Keratinocyte (primary cell): Measurements from ENCODE around the gene SBK2.

Experiments
- CTCF ChIP-seq, 3 experiments: IDR thresholded peaks in 1 of 3; conservative IDR thresholded peaks in 1 of 3; optimal IDR thresholded peaks in 1 of 3; 2 replicates in 2 of 3; 3 replicates in 1 of 3; pipeline versions ENCODE3 to v1.5.1; 2011; ENCODE audit warnings: low read length in 3 of 3, mild to moderate bottlenecking in 3 of 3, moderate library complexity in 2 of 3, control low read depth in 1 of 3, inconsistent platforms in 1 of 3; ENCODE audit not compliant: insufficient read depth in 2 of 3; ENCODE audit errors: extremely low read depth in 1 of 3
- EZH2 ChIP-seq: IDR thresholded peaks from one replicate; pipeline ENCODE4 v1.6.1; 2012; ENCODE audit warnings: inconsistent platforms, mild to moderate bottlenecking, low read length, moderate library complexity

GRCh38 chr19:55504252-55504603 lies 32.7 kb downstream of the SBK2 start:
- no peak for TF ChIP-seq EZH2
- no peak for TF ChIP-seq CTCF (optimal IDR thresholded peaks at IDR 0.05 in 1 of 3, IDR thresholded peaks at IDR 0.05 in 1 of 3, conservative IDR thresholded peaks at IDR 0.05 in 1 of 3; ENCODE audit: extremely low read depth in 1 of 3, insufficient read depth in 2 of 3, low read length in 3 of 3)
